ENCODE results near the gene ABCC2.

ABCC2 gene

DNA sequence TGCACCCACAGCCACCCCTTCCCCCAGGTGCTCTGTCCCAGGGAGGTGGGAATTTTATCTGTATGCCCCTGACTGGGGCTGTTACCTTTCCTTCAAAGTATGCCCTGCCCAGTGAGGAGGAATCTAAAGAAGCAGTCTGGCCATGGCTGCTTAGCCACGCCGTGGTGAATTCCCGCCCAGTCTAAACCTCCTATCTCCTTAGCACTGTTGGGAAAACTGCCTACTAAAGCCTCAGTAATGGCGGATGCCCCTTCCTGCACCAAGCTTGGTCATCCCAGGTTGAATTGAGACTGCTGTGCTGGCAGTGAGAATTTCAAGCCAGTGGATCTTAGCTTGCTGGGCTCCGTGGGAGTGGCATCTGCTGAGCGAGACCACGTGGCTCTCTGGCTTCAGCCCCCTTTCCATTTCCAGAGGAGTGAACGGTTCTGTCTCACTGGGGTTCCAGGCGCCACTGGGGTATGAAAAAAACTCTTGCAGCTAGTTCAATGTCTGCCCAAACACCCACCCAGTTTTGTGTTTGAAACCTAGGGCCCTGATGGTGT, 87.2 kb downstream of the ABCC2 start:
- no peak for DNase-seq (ENCODE audit: low read depth)
- no peak overlapping the region for H3K4me3 ChIP-seq (ENCODE audit: control insufficient read depth, low read depth, low read length)
- TF ChIP-seq, protein P1, sequence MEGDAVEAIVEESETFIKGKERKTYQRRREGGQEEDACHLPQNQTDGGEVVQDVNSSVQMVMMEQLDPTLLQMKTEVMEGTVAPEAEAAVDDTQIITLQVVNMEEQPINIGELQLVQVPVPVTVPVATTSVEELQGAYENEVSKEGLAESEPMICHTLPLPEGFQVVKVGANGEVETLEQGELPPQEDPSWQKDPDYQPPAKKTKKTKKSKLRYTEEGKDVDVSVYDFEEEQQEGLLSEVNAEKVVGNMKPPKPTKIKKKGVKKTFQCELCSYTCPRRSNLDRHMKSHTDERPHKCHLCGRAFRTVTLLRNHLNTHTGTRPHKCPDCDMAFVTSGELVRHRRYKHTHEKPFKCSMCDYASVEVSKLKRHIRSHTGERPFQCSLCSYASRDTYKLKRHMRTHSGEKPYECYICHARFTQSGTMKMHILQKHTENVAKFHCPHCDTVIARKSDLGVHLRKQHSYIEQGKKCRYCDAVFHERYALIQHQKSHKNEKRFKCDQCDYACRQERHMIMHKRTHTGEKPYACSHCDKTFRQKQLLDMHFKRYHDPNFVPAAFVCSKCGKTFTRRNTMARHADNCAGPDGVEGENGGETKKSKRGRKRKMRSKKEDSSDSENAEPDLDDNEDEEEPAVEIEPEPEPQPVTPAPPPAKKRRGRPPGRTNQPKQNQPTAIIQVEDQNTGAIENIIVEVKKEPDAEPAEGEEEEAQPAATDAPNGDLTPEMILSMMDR (IDR thresholded peaks at IDR 0.05; ENCODE audit: control insufficient read depth, insufficient read depth, low read depth, low read length, missing control alignments): no peak

DNA sequence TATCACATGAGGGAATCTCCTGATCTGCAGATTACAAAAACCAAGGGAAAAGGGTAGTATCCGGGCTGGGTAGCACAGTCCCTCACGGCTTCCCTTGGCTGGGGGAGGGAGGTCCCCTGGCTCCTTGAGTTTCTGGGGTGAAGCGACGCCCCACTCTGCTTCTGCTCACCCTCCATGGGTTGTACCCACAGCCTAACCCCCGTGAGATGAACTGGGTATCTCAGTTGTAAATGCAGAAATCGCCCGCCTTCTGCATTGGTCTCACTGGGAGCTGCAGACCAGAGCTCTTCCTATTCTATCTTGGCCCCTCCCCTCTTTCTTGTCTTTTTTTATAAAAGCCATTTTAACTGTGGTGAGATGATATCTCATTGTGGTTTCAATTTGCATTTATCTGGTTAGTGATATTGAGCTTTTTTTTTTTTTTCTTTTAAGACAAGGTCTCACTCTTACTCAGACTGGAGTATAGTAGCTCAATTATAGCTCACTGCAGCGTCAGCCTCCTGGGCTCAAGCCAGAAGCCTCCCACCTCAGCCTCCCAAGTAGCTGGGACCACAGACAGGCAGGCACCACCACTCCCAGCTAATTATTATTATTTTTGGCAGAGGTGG, 87.8 kb downstream of the ABCC2 start:
- TF ChIP-seq, protein P1 (IDR thresholded peaks at IDR 0.05; ENCODE audit: control insufficient read depth, insufficient read depth, low read depth, low read length, missing control alignments): no peak
- DNase-seq (ENCODE audit: low read depth): no peak
- H3K4me3 ChIP-seq (ENCODE audit: control insufficient read depth, low read depth, low read length): no peak overlapping the region

DNA sequence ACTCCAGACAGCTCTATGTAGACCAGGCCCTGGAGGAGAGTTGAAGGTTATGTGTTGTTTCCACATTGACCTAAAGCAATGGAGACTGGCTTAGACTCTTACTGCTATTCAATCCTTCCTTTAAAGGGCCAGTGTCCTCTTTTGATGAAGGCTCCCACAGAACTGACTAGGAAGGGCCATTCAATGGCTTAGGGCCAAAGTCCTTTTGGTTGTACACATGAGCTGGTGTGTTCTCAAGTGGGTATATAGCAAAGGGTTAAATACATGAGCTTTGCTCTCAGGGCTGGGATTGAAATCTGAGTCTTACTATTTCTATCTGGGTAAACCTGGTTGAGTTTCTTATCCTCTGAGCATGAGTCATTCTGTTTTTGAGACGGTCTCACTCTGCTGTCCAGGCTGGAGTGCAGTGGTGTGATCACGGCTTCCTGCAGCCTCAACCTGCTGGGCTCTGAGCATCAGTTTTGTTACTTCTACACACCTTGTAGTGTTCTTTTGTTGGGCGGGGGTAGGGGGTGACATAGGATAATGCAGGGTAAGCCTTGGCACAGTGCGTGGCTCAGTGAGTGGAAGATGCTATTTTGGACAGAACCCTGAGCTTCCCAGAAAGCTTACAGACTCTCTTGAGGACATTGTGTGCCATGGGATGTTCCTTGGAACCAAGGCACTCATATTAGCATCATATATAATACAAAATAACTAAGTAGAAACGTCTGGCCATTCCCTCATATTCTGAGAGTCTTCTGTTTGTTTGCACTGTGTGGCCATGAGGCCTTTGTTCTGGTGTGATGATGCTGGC, 90.1 kb downstream of the ABCC2 start:
- DNase-seq (ENCODE audit: low read depth): no peak
- no peak overlapping the region for H3K4me3 ChIP-seq (ENCODE audit: control insufficient read depth, low read depth, low read length)
- TF ChIP-seq, protein P1 (IDR thresholded peaks at IDR 0.05; ENCODE audit: control insufficient read depth, insufficient read depth, low read depth, low read length, missing control alignments): no peak

DNA sequence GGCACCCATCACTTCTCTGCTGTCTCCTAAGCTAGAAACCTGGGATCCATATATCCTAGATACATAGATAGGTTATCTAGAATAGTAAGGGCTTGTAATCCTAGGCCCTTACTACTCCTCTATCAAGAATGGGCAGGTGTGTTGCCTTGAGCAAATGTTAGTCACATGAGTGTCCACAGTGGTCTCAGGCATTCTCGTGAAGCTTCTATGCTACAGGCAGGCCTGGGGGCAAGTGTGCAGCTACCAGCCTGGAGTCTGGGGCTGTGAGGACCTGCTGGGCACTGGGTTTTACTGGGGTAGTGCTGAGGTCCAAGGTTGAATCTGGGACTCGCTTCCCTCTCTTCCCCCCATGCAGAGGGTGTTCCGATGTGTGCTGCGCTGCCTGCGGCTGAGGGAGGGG, 91.4 kb downstream of the ABCC2 start:
- H3K4me3 ChIP-seq (ENCODE audit: control insufficient read depth, low read depth, low read length): no peak overlapping the region
- TF ChIP-seq, protein P1 (IDR thresholded peaks at IDR 0.05; ENCODE audit: control insufficient read depth, insufficient read depth, low read depth, low read length, missing control alignments): no peak
- no peak for DNase-seq (ENCODE audit: low read depth)

DNA sequence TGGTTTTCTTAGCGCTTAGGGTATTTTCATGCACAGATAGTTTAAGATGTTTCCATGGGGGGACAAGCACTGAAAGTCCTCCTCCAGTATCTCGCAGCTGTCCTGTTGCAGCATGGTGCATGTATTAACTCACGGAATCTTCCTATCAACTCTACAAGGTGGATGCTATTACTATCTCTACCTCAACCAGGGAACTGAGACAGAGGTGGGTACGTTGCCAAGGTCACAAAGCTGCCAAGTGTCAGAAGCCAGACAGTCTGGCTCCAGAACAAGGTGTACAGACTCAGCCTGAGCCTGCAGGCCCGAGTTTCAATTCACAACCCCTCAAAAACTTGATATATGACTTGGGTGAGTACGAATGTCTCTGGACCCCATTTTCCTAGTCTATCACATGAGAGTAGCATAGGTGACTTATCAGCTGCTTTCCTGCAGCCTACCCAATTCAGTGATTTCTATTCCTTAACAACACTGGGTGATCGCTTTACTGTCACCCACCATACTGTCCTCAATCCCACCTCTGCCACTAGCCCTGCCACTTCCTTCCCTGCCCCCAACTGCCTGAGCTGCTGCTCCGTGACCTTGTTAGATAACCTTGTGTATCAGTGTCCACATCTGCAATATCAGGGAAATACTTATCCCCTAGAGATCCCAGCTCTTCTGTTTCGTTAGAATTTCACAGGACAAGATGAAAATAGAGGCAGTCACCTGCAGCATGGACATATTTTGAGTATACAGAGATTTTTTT, 92.1 kb downstream of the ABCC2 start:
- no peak for DNase-seq (ENCODE audit: low read depth)
- TF ChIP-seq, protein P1 (IDR thresholded peaks at IDR 0.05; ENCODE audit: control insufficient read depth, insufficient read depth, low read depth, low read length, missing control alignments): no peak

DNA sequence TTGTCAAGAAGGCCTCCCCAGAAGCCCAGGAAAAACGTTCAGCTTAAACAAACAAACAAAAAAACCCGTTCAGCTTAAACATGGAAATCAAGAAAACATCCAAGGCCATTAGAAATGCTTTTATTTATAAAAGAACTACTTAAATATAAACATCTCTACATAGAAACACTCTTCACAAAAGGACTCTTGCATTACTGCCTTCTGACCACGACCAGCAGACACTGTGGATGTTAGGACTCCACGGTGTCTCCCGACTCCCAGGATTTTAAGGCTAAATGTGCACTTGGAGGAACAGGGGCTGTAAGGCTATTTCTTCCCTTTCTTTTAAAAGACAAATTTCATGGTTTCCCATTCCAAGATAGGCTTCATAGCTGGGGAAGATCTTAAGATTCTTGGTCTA, 93.0 kb downstream of the ABCC2 start:
- TF ChIP-seq, protein P1 (IDR thresholded peaks at IDR 0.05; ENCODE audit: control insufficient read depth, insufficient read depth, low read depth, low read length, missing control alignments): no peak
- H3K4me3 ChIP-seq (ENCODE audit: control insufficient read depth, low read depth, low read length): no peak overlapping the region
- DNase-seq (ENCODE audit: low read depth): no peak

More for the DNA sequence above, 92.1 kb downstream of the ABCC2 start:
- no peak overlapping the region for H3K4me3 ChIP-seq (ENCODE audit: control insufficient read depth, low read depth, low read length)
